GM12878 (cell line): ENCODE measurements around the gene IZUMO3. TPM values are rescaled to one million over a fixed set of nuclear protein-coding genes. Genes with fewer than 3 reads are reported as not detected.

Source experiments
- ATAC-seq: fragments of 200-7000 bp; cut with Tn5 transposase; 3 replicates; pipeline ENCODE4 v1.9.1; 2020; ENCODE audit warnings: mild to moderate bottlenecking, moderate library complexity
- BruUV-seq: library from RNA; stranded (reverse); fragments of 400-500 nt; replicated peaks from 2 replicates; lab custom pipeline; 2021; lab: Mats Ljungman, UMichigan
- CTCF ChIA-PET: fragments of 300-600 bp; sonication (Branson Sonifier 250); formaldehyde crosslinking; extraction: SDS; loops from one replicate; lab custom pipeline; 2021; ENCODE audit warnings: inconsistent platforms; lab: Yijun Ruan, JAX
- POLR2A ChIA-PET: fragments of 350-600 bp; formaldehyde crosslinking; extraction: SDS; loops from one replicate; lab custom pipeline; 2021; ENCODE audit warnings: inconsistent platforms; lab: Charles Lee
- RAD21 ChIA-PET: fragments of 300-600 bp; sonication (Branson Sonifier 250); formaldehyde crosslinking; loops from one replicate; lab custom pipeline; 2023; ENCODE audit warnings: antibody characterized with exemption; ENCODE audit not compliant: unreplicated experiment; lab: Charles Lee
- SMC1A ChIA-PET: fragments of 300-600 bp; sonication (Branson Sonifier 250); formaldehyde crosslinking; loops from one replicate; lab custom pipeline; 2023; ENCODE audit not compliant: unreplicated experiment, uncharacterized antibody; lab: Charles Lee
- DNase-seq: peaks from one replicate; pipeline ENCODE4 v3.0.0-alpha.2; 2011; ENCODE audit warnings: low read depth, low spot score
- FAIRE-seq: peaks from 3 replicates; lab custom pipeline; 2011; peaks lifted over from hg19 to GRCh38; lab: Jason Lieb, UNC
- H2AFZ ChIP-seq: 2 replicates; pipeline ENCODE4 v1.6.0; 2011; ENCODE audit warnings: low read depth, low read length, control low read depth; ENCODE audit not compliant: control insufficient read depth
- H3K27ac ChIP-seq: 2 replicates; pipeline ENCODE4 v1.5.1; 2011; ENCODE audit warnings: control low read depth; ENCODE audit not compliant: control insufficient read depth, insufficient read depth
- H3K27me3 ChIP-seq, 2 experiments: replicated peaks in 1 of 2; 2 replicates each; pipeline versions ENCODE4 v1.6.0 to v1.6.1; 2011; ENCODE audit warnings: low read length in 1 of 2; ENCODE audit not compliant: control insufficient read depth in 2 of 2, insufficient read depth in 2 of 2
- H3K36me3 ChIP-seq, 2 experiments: 2 replicates each; pipeline ENCODE4 v1.5.1; 2011; ENCODE audit warnings: low read length in 1 of 2; ENCODE audit not compliant: control insufficient read depth in 2 of 2, insufficient read depth in 2 of 2
- H3K4me1 ChIP-seq: 2 replicates; pipeline ENCODE4 v1.6.1; 2011; ENCODE audit warnings: mild to moderate bottlenecking, low read length, moderate library complexity, mixed read lengths; ENCODE audit not compliant: control insufficient read depth, insufficient read depth
- H3K4me2 ChIP-seq: 2 replicates; pipeline ENCODE4 v1.6.0; 2011; ENCODE audit warnings: control low read depth; ENCODE audit not compliant: control insufficient read depth, insufficient read depth
- H3K4me3 ChIP-seq: fragments of 200-600 bp; sonication (generic); 2 replicates; pipeline ENCODE4 v1.5.1; 2016
- H3K79me2 ChIP-seq: 2 replicates; pipeline ENCODE4 v1.6.0; 2011; ENCODE audit warnings: low read length; ENCODE audit not compliant: control insufficient read depth, insufficient read depth
- H3K9ac ChIP-seq: 2 replicates; pipeline ENCODE4 v1.8.0; 2011; ENCODE audit warnings: low read length, control low read depth, mixed read lengths; ENCODE audit not compliant: control insufficient read depth, insufficient read depth
- H3K9me3 ChIP-seq: replicated peaks from 3 replicates; pipeline ENCODE4 v1.5.1; 2011; ENCODE audit warnings: mild to moderate bottlenecking, low read length; ENCODE audit not compliant: control insufficient read depth, insufficient read depth
- H4K20me1 ChIP-seq: 2 replicates; pipeline ENCODE4 v1.6.0; 2011; ENCODE audit not compliant: control insufficient read depth, insufficient read depth
- CREM ChIP-seq: IDR thresholded peaks from 2 replicates; pipeline ENCODE4 v1.6.1; 2014; ENCODE audit warnings: antibody characterized with exemption, low read depth
- EGR1 ChIP-seq, 2 experiments: IDR thresholded peaks; 1 replicate in 1 of 2; 2 replicates in 1 of 2; pipeline ENCODE4 v1.6.1; 2011 to 2012; ENCODE audit warnings: low read depth in 2 of 2, low read length in 2 of 2, borderline replicate concordance in 1 of 2, mild to moderate bottlenecking in 1 of 2, moderate library complexity in 1 of 2
- MEF2A ChIP-seq: IDR thresholded peaks from 2 replicates; pipeline ENCODE4 v1.6.1; 2011; ENCODE audit warnings: low read depth, mild to moderate bottlenecking, low read length, moderate library complexity; ENCODE audit not compliant: insufficient read depth
- NBN ChIP-seq: fragments of 450-650 bp; IDR thresholded peaks from 2 replicates; pipeline ENCODE4 v1.6.1; 2016
- PAX8 ChIP-seq: fragments of 450-650 bp; IDR thresholded peaks from 2 replicates; pipeline ENCODE4 v1.6.1; 2017; ENCODE audit warnings: mild to moderate bottlenecking, moderate library complexity
- POLR2AphosphoS2 ChIP-seq: IDR thresholded peaks from 2 replicates; pipeline ENCODE4 v1.6.1; 2011; ENCODE audit warnings: low read depth, mild to moderate bottlenecking, low read length, improper control_type of control experiment, moderate library complexity
- RB1 ChIP-seq: fragments of 450-650 bp; formaldehyde crosslinking; IDR thresholded peaks from 2 replicates; pipeline ENCODE4 v1.6.1; 2017; ENCODE audit warnings: mild to moderate bottlenecking, borderline replicate concordance
- RBBP5 ChIP-seq: fragments of 200-600 bp; sonication (generic); conservative IDR thresholded peaks from 2 replicates; pipeline ENCODE4 v1.6.1; 2016
- SP1 ChIP-seq: IDR thresholded peaks from one replicate; pipeline ENCODE4 v1.6.1; 2011; ENCODE audit warnings: low read depth, low read length
- WGBS: methylation state at CpG from one replicate; pipeline ENCODE4 v1.1.6; 2016; ENCODE audit warnings: low lambda C conversion rate; ENCODE audit not compliant: insufficient replicate concordance, insufficient coverage; ENCODE audit errors: missing lambda C conversion rate; 5-methylcytosine and 5-hydroxymethylcytosine counted together
- in situ Hi-C: fragments of 300-500 bp; cut with MboI; formaldehyde crosslinking; loops from 9 replicates; pipeline ENCODE4 v1.14.3; 2018; ENCODE audit warnings: mixed read lengths
- intact Hi-C: fragments of 100-400 bp; cut with micrococcal nuclease; formaldehyde crosslinking; loops from one replicate; pipeline ENCODE4 v1.14.2; 2022; ENCODE audit not compliant: unreplicated experiment
- polyA plus RNA-seq, 11 experiments: library from polyadenylated mRNA; depleted of rRNA in 4 of 11; unstranded in 6 of 11; stranded (reverse) in 5 of 11; fragments of >200 nt; fragmentation: Nextera tagmentation in 4 of 11; fragmentation: Illumina TruSeq in 1 of 11; extraction: Ambion mirVana in 4 of 11; extraction: Trizol in 1 of 11; gene quantifications; 1 replicate in 1 of 11; 2 replicates in 10 of 11; pipeline versions ENCODE4 v1.2.1 to v1.2.3, GENCODE V29; 2011 to 2016; ENCODE audit warnings: inconsistent platforms in 2 of 11, missing spikeins in 2 of 11, low read depth in 1 of 11
- total RNA-seq, 4 experiments: library from RNA; depleted of rRNA in 3 of 4; stranded (reverse); fragments of >200 nt in 3 of 4; fragmentation: Illumina TruSeq in 1 of 4; extraction: Trizol in 1 of 4; gene quantifications; 2 replicates each; pipeline versions ENCODE4 v1.2.1 to v1.2.3, GENCODE V29; 2013 to 2021
- TF ChIP-seq, protein P1 (sequence below): IDR thresholded peaks from 2 replicates; pipeline ENCODE4 v1.6.1; 2012; ENCODE audit warnings: mild to moderate bottlenecking, low read depth, low read length

IZUMO3 gene
- total and polyA plus RNA-seq, 10 of the 15 experiments (the other 5 are each of a cell fraction or from before 2014, with no cell fraction given), result not detected

GRCh38 chr9:24561957-24562356 is 16.3 kb upstream of the IZUMO3 start (continued):
- TF ChIP-seq, protein P1, sequence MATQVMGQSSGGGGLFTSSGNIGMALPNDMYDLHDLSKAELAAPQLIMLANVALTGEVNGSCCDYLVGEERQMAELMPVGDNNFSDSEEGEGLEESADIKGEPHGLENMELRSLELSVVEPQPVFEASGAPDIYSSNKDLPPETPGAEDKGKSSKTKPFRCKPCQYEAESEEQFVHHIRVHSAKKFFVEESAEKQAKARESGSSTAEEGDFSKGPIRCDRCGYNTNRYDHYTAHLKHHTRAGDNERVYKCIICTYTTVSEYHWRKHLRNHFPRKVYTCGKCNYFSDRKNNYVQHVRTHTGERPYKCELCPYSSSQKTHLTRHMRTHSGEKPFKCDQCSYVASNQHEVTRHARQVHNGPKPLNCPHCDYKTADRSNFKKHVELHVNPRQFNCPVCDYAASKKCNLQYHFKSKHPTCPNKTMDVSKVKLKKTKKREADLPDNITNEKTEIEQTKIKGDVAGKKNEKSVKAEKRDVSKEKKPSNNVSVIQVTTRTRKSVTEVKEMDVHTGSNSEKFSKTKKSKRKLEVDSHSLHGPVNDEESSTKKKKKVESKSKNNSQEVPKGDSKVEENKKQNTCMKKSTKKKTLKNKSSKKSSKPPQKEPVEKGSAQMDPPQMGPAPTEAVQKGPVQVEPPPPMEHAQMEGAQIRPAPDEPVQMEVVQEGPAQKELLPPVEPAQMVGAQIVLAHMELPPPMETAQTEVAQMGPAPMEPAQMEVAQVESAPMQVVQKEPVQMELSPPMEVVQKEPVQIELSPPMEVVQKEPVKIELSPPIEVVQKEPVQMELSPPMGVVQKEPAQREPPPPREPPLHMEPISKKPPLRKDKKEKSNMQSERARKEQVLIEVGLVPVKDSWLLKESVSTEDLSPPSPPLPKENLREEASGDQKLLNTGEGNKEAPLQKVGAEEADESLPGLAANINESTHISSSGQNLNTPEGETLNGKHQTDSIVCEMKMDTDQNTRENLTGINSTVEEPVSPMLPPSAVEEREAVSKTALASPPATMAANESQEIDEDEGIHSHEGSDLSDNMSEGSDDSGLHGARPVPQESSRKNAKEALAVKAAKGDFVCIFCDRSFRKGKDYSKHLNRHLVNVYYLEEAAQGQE, result no peak
- TF ChIP-seq POLR2AphosphoS2, result no peak
- TF ChIP-seq PAX8, result no peak
- TF ChIP-seq EGR1 (IDR thresholded peaks at IDR 0.05; ENCODE audit: borderline replicate concordance in 1 of 2, low read depth in 2 of 2, low read length in 2 of 2), result no peak
- TF ChIP-seq SP1, result no peak
- TF ChIP-seq MEF2A, result no peak
- no peak for TF ChIP-seq RBBP5

DNA sequence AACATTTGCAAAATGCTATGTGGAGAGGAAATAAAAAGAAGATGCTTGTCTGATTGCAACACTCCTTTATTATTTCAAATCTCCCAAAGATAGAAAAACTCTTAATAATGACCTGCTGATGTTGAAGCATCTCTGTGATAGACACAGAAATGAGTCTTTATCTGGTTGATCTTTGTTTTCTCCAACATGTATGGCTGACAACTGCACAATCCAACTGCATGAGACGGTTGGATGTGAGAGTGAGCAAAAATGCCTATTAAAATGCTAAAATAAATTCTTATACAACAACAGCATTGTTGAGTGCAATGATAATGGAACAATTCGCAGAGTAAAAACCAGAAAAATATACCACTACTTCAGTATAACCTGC is 7.5 kb upstream of the IZUMO3 start:
- DNase-seq (no peak), ATAC-seq (no peak), FAIRE-seq (no peak)
- BruUV-seq, result no TSS peak
- Histone ChIP-seq H3K4me1 (no peaks in the 10 kb centered on the region), H3K4me2 (no peak overlapping the region), H3K4me3 (no peak overlapping the region), H3K36me3 (no peaks in the 10 kb centered on the region), H2AFZ (no peak overlapping the region), H3K9me3 (no peaks in the 10 kb centered on the region), H3K9ac (no peak overlapping the region), H3K27me3 (no peaks in the 10 kb centered on the region), H3K27ac (no peak overlapping the region), H3K79me2 (no peaks in the 10 kb centered on the region), H4K20me1 (no peaks in the 10 kb centered on the region)
- intact Hi-C loops (no loop called here), in situ Hi-C loops (no loop called here)
- RAD21 ChIA-PET, result no interaction called here
- WGBS, result 0% methylated on average over 2 of the region's 2 CpGs
- TF ChIP-seq RB1 (no peak), NBN (no peak), CREM (no peak)
- POLR2A ChIA-PET, result no interaction called here
- CTCF ChIA-PET, result interaction anchor here (0.5 kb wide), 1 partner anchor 190 kb away, joined by 3 read pairs; no protein-coding TSS in a partner anchor
- SMC1A ChIA-PET, result no interaction called here
